Tibial nerve (tissue), 4 donors: Measurements from ENCODE around the gene SH2D3C.

Source experiments
- CTCF ChIP-seq, 5 experiments: fragments of 200-600 bp in 3 of 5; fragments of 450-650 bp in 2 of 5; sonication (generic) in 3 of 5; IDR thresholded peaks; one replicate each; pipeline ENCODE4 v1.5.1; 2016 to 2019; ENCODE audit warnings: antibody characterized with exemption in 5 of 5, mild to moderate bottlenecking in 3 of 5, moderate library complexity in 2 of 5
- EP300 ChIP-seq, 2 donors: sonication (generic); formaldehyde crosslinking; IDR thresholded peaks; one replicate each; pipeline ENCODE4 v1.6.1; 2017; ENCODE audit warnings: antibody characterized with exemption in 2 of 2, mild to moderate bottlenecking in 1 of 2
- POLR2A ChIP-seq, 2 donors: fragments of 450-650 bp; IDR thresholded peaks; one replicate each; pipeline ENCODE4 v1.6.1; 2017; ENCODE audit warnings: antibody characterized with exemption in 2 of 2, mild to moderate bottlenecking in 2 of 2, moderate library complexity in 2 of 2

- TF ChIP-seq EP300 (IDR thresholded peaks at IDR 0.05) (no peak), POLR2A (IDR thresholded peaks at IDR 0.05) (no peak), CTCF (IDR thresholded peaks at IDR 0.05) (no peak)
Measured at GRCh38 chr9:127809540-127810377, 31.3 kb upstream of the SH2D3C start.
